SK-N-MC (cell line): Measurements from ENCODE around the gene PCSK6.

ENCODE experiments used
- DNase-seq: peaks from one replicate; pipeline ENCODE4 v3.0.0-alpha.2; 2011; ENCODE audit warnings: low read depth, low spot score
- H3K27ac ChIP-seq: fragments of 200-600 bp; sonication (generic); 2 replicates; pipeline ENCODE4 v1.5.1; 2016; ENCODE audit warnings: mixed run types
- H3K36me3 ChIP-seq: fragments of 200-600 bp; sonication (generic); 2 replicates; pipeline ENCODE4 v1.6.1; 2017; ENCODE audit warnings: antibody characterized with exemption, low read length, mixed read lengths; ENCODE audit not compliant: insufficient read depth
- H3K4me3 ChIP-seq: fragments of 200-600 bp; sonication (generic); 2 replicates; pipeline ENCODE4 v1.5.1; 2016
- H3K9ac ChIP-seq: fragments of 200-600 bp; sonication (generic); 2 replicates; pipeline ENCODE4 v1.8.0; 2017; ENCODE audit warnings: mixed run types, mixed read lengths; ENCODE audit not compliant: insufficient read length
- H3K9me3 ChIP-seq: fragments of 200-600 bp; sonication (generic); 2 replicates; pipeline ENCODE4 v1.6.1; 2017; ENCODE audit warnings: low read depth, mild to moderate bottlenecking, antibody characterized with exemption, low read length, moderate library complexity, mixed read lengths
- EZH2 ChIP-seq: fragments of 200-600 bp; sonication (generic); IDR thresholded peaks from one replicate; pipeline ENCODE4 v1.6.1; 2017; ENCODE audit warnings: antibody characterized with exemption
- FOXP2 ChIP-seq: optimal IDR thresholded peaks from 2 replicates; pipeline ENCODE3; 2011; ENCODE audit warnings: mild to moderate bottlenecking, moderate library complexity; ENCODE audit not compliant: insufficient read depth; ENCODE audit errors: extremely low read length, control extremely low read depth
- POLR2AphosphoS5 ChIP-seq: IDR thresholded peaks from 2 replicates; pipeline ENCODE4 v1.6.1; 2012; ENCODE audit warnings: mild to moderate bottlenecking, low read depth, low read length, borderline replicate concordance

Gene PCSK6

GRCh38 chr15:101490922-101491733, 1.6 kb upstream of the PCSK6 start:
- Histone ChIP-seq H3K36me3 (no peaks in the 10 kb centered on the region), H3K9ac (no peak overlapping the region), H3K4me3 (no peak overlapping the region), H3K27ac (no peak overlapping the region), H3K9me3 (no peaks in the 10 kb centered on the region)
- TF ChIP-seq FOXP2 (no peak), EZH2 (no peak), POLR2AphosphoS5 (no peak)
- DNase-seq, result no peak

GRCh38 chr15:101490408-101490891, 943 bp upstream of the PCSK6 start:
- H3K27ac ChIP-seq, result no peak overlapping the region
- H3K4me3 ChIP-seq, result no peak overlapping the region
- no peaks in the 10 kb centered on the region for H3K9me3 ChIP-seq
- no peaks in the 10 kb centered on the region for H3K36me3 ChIP-seq
- TF ChIP-seq POLR2AphosphoS5 (no peak), FOXP2 (no peak), EZH2 (no peak)
- H3K9ac ChIP-seq, result no peak overlapping the region
- no peak for DNase-seq

DNA sequence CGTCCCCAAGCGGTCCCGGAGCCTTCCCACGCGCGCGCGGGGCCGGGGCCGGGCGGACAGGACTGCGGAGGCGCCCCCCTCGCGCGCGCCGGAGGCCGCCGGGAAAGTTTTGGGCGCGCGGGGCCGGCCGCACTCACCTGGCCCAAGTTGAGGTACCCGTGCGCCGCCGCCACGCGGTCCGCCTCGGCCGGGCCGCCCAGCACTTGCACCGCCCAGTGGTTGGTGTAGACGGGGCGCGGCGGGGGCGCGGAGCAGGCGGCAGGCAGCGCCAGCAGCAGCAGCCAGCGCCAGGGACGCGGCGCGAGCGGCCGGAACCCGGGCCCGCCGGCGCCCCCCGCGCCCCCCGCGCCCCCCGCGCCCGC, 289 bp downstream of the PCSK6 start:
- no peak overlapping the region for H3K27ac ChIP-seq
- TF ChIP-seq FOXP2, result no peak
- TF ChIP-seq POLR2AphosphoS5, result no peak
- no peak for TF ChIP-seq EZH2
- no peaks in the 10 kb centered on the region for H3K9me3 ChIP-seq
- H3K9ac ChIP-seq, result no peak overlapping the region
- H3K36me3 ChIP-seq, result no peaks in the 10 kb centered on the region
- H3K4me3 ChIP-seq, result peak overlapping the region; percentile 69
- no peak for DNase-seq

- Histone ChIP-seq H3K9ac (no peak overlapping the region), H3K27ac (no peak overlapping the region), H3K9me3 (no peaks in the 10 kb centered on the region), H3K4me3 (peak overlapping the region; percentile 58), H3K36me3 (no peaks in the 10 kb centered on the region)
- no peak for TF ChIP-seq POLR2AphosphoS5
- TF ChIP-seq EZH2, result no peak
- TF ChIP-seq FOXP2, result no peak
- DNase-seq, result no peak
Measured at GRCh38 chr15:101488300-101489164, 975 bp downstream of the PCSK6 start.

DNA sequence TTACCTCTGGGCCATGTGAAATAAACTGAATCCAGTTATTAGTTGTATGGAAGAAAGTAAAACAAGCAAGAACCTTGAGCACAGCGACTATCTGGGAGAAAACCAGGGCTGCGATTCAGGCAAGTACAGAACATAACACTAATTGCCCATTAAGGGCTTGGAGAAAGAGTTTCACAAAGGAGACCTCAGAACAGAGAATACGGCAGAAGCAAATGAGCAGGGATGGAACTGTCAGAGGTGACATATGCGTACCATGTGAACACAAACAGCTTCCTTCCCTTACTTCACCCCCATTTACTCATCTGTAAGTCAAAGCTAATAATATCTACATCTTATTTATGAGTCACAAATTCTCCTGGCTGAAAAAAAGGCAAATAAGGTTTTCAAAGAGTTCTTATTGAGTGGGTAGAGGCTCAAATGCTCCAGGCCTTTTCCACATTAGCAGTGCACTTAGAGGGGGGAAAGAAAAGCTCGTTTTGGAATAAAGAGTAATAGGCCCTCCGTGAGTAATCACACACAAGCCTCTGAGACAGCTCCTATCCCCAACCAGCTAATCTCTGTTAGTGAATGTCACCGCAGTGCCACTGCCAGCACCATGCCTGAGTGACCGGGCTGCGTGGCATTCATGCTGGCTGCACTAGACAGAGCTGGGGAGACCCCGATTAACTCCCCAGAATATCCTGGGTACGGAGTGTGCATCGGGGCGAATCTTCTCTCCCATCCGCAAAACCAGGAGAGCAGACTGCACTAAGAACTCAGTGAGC, 2.6 kb downstream of the PCSK6 start:
- H3K36me3 ChIP-seq, result no peaks in the 10 kb centered on the region
- no peak overlapping the region for H3K9ac ChIP-seq
- no peak overlapping the region for H3K4me3 ChIP-seq
- H3K9me3 ChIP-seq, result no peaks in the 10 kb centered on the region
- DNase-seq, result no peak
- H3K27ac ChIP-seq, result 0 out of 2 replicates have a peak overlapping the region, but pooled peaks have one; percentile 13
- TF ChIP-seq POLR2AphosphoS5, result no peak
- TF ChIP-seq FOXP2, result no peak
- TF ChIP-seq EZH2, result no peak

DNA sequence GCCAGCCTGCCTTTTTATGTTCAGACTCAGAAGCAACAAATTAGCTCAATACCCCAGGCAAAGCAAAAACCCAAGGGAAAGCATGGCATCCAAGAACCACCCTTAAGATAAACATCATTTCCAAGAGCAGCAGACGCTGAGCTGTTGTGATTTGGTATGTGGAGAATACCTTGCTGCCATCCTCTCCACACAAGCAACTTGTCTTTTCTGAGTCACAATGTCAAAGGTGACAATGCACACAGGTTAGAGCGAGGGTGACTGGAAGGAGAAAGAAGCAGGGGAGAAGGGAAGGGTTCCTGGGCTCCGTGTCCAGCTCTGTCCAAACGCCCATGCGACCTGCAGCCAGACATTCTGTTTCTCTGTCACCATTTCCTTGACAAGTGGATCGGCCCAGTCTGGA, 6.0 kb downstream of the PCSK6 start:
- no peak for TF ChIP-seq POLR2AphosphoS5
- no peak for TF ChIP-seq EZH2
- TF ChIP-seq FOXP2, result no peak
- no peaks in the 10 kb centered on the region for H3K36me3 ChIP-seq
- no peak for DNase-seq
- no peak overlapping the region for H3K9ac ChIP-seq
- H3K4me3 ChIP-seq, result no peak overlapping the region
- no peaks in the 10 kb centered on the region for H3K9me3 ChIP-seq
- H3K27ac ChIP-seq, result no peak overlapping the region

DNA sequence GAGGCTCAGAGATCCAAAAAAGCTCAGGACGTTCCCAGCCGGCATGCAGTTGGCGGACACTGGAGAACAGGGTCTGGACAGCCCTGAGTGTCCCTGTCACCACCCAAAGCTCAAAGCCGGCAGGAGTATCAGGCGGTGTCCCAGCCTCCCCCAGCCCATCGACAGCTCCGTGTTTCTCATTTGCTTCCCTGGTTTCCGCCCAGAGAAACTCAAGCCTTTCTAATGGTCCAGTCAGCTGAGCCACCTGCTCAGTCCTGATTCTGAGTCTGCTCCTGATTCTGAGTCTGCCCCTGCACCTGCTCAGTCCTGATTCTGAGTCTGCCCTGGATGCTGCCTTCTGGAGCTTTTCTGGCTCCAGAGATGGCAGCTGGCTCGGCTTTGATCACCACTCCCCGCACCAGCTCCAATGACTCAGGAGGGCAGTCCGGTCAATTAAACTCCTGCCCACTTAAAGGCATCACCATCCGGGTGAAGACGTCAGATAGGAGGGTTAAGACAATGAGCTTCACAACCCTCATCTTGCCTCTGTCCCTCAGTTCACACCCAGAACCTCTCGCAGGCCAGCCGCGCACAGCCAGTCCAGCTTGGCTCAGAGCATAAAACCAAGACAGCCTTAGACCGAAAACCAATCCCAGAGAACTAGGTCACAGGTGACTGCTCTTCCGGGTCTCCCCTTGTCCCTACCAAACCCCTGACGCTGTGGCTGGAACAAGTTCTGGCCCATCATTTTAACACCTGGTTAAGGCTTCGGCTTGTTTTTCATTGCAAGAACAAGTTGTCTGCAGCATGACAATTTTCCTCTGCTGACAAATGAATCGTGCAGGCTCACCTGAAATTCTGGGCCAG, 6.8 kb downstream of the PCSK6 start:
- no peak for TF ChIP-seq POLR2AphosphoS5
- no peak for TF ChIP-seq EZH2
- TF ChIP-seq FOXP2, result no peak
- Histone ChIP-seq H3K4me3 (no peak overlapping the region), H3K27ac (no peak overlapping the region), H3K9me3 (no peaks in the 10 kb centered on the region), H3K9ac (no peak overlapping the region), H3K36me3 (no peaks in the 10 kb centered on the region)
- no peak for DNase-seq
